Peyer's patch (tissue), 4 donors: ENCODE results near the gene TRIM50. TPM values are rescaled to one million over a fixed set of nuclear protein-coding genes. Genes with fewer than 3 reads are reported as not detected.

ENCODE experiments used
- DNase-seq, 3 donors: peaks; one replicate each; pipeline ENCODE4 v3.0.0-alpha.2; 2017 to 2019
- H3K27ac ChIP-seq, 4 donors: fragments of 200-600 bp; sonication (generic); one replicate each; pipeline ENCODE4 v1.5.1; 2016 to 2019
- H3K27me3 ChIP-seq, 2 donors: fragments of 200-600 bp; sonication (generic); one replicate each; pipeline ENCODE4 v1.5.1; 2019
- H3K36me3 ChIP-seq, 3 donors: fragments of 200-600 bp; sonication (generic); one replicate each; pipeline ENCODE4 v1.5.1; 2016 to 2019
- H3K4me1 ChIP-seq, 4 donors: fragments of 200-600 bp; sonication (generic); one replicate each; pipeline ENCODE4 v1.5.1; 2016 to 2019
- H3K4me3 ChIP-seq, 4 donors: fragments of 200-600 bp; sonication (generic); 1 replicate in 3 of 4; 2 replicates in 1 of 4; pipeline ENCODE4 v1.5.1; 2016 to 2019; ENCODE audit warnings: mild to moderate bottlenecking in 1 of 4
- H3K9me3 ChIP-seq, 4 donors: fragments of 200-600 bp; sonication (generic); one replicate each; pipeline ENCODE4 v1.5.1; 2016 to 2019; ENCODE audit warnings: mild to moderate bottlenecking in 1 of 4
- POLR2A ChIP-seq, 2 donors: fragments of 450-650 bp; IDR thresholded peaks; one replicate each; pipeline ENCODE4 v1.5.1; 2017; ENCODE audit warnings: antibody characterized with exemption in 2 of 2, mild to moderate bottlenecking in 2 of 2, moderate library complexity in 2 of 2
- total RNA-seq, 4 donors: library from RNA; depleted of rRNA; stranded (reverse); fragments of >200 nt; gene quantifications; one replicate each; pipeline ENCODE4 v1.1.0, GENCODE V29; 2016
- TF ChIP-seq, protein P1 (sequence below), 6 experiments: fragments of 450-650 bp in 4 of 6; fragments of 200-600 bp in 2 of 6; sonication (generic) in 1 of 6; IDR thresholded peaks; one replicate each; pipeline ENCODE4 v1.5.1; 2017 to 2019; ENCODE audit warnings: antibody characterized with exemption in 6 of 6, mild to moderate bottlenecking in 3 of 6, moderate library complexity in 1 of 6

TRIM50 gene
- total RNA-seq, 4 donors from 2014 or later: 1.1 to 5.4 (median 2.6) TPM; not detected in 1

DNA sequence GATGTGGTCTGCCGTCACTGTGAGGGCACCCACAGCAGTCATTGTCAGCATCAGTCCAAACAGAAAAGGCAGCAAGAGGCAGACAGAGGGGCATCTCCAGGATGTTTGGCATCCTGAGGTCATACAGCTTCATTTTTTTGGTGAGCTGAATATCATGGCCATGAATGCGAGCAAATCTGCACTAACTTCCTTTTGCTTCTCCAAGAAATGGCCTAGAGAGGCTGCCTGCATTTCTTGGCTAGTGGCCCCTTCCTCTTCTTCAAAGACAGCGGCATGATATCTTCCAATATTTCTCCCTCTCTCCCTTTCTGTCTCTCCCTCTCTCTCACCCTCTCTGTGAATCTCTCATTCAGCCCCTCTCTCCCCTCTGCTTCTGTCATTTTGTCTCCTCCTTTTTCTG lies 24.9 kb upstream of the TRIM50 start:
- Histone ChIP-seq H3K27me3 (no peaks in the 10 kb centered on the region), H3K9me3 (peaks cover 0 to 4% (median 0%) of the 10 kb centered on the region in 4 donors), H3K36me3 (no peaks in the 10 kb centered on the region), H3K4me1 (peaks cover 0 to 3% (median 0%) of the 10 kb centered on the region in 4 donors), H3K27ac (no peak overlapping the region), H3K4me3 (no peak overlapping the region)
- no peak for DNase-seq
- TF ChIP-seq, protein P1, sequence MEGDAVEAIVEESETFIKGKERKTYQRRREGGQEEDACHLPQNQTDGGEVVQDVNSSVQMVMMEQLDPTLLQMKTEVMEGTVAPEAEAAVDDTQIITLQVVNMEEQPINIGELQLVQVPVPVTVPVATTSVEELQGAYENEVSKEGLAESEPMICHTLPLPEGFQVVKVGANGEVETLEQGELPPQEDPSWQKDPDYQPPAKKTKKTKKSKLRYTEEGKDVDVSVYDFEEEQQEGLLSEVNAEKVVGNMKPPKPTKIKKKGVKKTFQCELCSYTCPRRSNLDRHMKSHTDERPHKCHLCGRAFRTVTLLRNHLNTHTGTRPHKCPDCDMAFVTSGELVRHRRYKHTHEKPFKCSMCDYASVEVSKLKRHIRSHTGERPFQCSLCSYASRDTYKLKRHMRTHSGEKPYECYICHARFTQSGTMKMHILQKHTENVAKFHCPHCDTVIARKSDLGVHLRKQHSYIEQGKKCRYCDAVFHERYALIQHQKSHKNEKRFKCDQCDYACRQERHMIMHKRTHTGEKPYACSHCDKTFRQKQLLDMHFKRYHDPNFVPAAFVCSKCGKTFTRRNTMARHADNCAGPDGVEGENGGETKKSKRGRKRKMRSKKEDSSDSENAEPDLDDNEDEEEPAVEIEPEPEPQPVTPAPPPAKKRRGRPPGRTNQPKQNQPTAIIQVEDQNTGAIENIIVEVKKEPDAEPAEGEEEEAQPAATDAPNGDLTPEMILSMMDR (IDR thresholded peaks at IDR 0.05): no peak
- TF ChIP-seq POLR2A (IDR thresholded peaks at IDR 0.05): no peak

DNA sequence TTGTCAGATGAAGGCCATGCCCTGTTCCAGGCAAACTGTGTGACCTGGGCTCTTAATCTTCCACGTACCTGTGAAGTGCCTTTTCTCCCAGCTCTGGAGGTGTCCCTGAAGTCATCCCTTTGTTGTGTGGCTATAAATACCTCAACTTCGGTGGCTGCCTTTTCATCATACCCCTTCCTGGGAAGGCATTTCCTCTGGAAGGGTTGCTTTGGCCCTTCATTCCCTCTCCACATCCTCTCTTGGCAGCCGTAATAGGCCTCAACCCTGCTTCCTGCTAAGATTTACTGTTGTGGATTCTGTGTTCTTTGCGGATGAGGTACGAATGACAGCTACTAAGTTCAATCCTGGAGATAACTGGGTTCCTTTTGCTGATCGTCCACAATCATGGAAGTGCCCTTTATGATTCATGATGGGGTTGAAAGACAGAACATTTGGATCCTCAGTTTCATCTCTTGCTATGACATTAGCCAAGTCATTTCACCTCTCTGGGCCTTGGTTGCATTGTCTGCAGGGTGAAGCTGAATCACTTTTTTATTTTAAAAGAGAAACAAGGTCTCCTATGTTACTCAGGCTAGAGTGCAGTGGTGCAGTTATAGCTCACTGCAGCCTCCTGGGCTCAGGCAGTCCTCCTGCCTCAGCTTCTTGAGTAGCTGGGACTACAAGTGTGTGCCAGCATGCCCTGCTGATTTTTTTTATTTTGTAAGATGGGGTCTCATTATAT lies 23.7 kb upstream of the TRIM50 start:
- no peaks in the 10 kb centered on the region for H3K36me3 ChIP-seq
- no peaks in the 10 kb centered on the region for H3K27me3 ChIP-seq
- H3K4me1 ChIP-seq: no peaks in the 10 kb centered on the region
- H3K27ac ChIP-seq: no peak overlapping the region
- TF ChIP-seq POLR2A (IDR thresholded peaks at IDR 0.05): no peak
- TF ChIP-seq, protein P1 (IDR thresholded peaks at IDR 0.05): no peak
- no peak overlapping the region for H3K4me3 ChIP-seq
- peaks cover 0 to 4% (median 0%) of the 10 kb centered on the region in 4 donors for H3K9me3 ChIP-seq
- no peak for DNase-seq

DNA sequence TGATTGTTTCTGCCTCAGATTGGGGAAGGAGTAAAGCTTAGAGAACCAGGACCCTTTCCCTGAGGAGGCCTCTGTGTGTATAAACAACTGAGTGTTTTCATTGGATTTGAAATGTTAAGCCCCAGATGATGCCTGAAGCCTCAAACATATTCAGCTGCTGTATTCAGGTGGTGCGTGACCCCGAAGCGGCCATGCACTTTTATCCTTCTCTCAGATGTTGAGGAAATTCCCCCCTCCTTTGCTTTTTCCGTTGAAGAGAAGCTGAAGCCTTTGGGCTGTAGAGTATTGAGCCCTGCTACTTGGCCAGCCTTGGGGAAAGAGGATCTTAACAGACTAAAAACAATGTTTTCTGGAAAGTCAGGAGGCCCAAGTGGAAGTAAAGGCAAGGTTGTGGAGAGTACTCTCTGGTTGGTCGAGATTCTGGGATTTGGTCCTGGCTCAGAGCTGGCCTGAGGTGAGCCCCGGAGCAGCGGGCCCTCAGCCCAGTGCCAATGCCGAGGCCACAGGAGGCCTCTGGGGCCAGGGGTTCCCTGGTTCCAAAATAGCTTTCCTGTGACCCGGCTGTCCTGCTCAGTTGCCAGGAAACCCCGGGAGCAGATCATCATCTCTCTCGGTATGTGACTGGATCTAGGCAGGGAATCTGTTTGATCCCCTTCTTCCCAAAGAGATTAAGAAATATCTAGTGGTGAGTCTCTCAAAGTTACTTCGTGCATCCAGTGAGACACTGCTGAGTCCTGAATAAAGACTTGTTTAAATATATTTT lies 22.6 kb upstream of the TRIM50 start:
- no peak for DNase-seq
- no peaks in the 10 kb centered on the region for H3K4me1 ChIP-seq
- no peaks in the 10 kb centered on the region for H3K36me3 ChIP-seq
- no peaks in the 10 kb centered on the region for H3K27me3 ChIP-seq
- no peak overlapping the region for H3K4me3 ChIP-seq
- no peak overlapping the region for H3K27ac ChIP-seq
- no peak for TF ChIP-seq POLR2A (IDR thresholded peaks at IDR 0.05)
- TF ChIP-seq, protein P1 (IDR thresholded peaks at IDR 0.05): no peak
- peaks cover 0 to 4% (median 0%) of the 10 kb centered on the region in 4 donors for H3K9me3 ChIP-seq

DNA sequence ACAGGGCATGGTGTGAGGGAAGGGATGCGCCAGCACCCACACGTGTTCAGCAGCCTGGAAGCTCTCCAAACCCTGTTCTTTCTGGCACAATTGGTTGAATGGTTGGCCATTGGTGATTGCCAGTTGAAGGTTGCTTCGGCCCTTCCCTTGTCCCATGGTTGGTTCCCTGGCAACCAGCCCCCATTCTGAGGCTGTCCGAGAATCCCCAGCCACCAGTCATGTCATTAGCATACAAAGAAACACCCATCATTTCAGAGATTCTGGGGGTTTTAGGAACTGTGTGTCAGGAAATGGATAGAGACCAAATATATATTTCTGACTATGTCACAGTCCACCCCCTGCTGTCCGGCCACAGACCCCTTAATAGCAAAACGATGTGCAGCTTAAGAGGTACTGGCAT lies 21.9 kb upstream of the TRIM50 start:
- peaks cover 0 to 4% (median 0%) of the 10 kb centered on the region in 4 donors for H3K9me3 ChIP-seq

DNA sequence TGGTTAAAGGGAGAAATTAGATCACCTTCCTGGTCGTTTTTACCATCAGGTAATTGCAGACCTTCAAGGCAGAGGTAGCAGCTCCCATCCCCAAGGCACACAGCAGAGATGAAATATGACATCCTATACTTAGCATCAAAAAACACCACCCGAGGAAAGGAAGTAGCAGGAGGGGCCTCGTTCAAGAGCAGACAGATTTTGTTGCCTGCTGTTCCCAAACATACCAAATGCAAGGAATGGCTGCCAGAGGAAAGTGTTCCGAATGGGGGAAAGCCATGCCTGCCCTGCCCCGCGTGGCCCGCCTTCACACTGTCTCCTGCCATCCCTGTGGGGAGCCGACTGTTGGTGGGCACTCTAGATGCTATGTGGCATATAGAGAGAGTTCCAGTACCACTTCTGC lies 18.1 kb upstream of the TRIM50 start:
- no peak overlapping the region for H3K27ac ChIP-seq
- H3K27me3 ChIP-seq: no peaks in the 10 kb centered on the region
- H3K9me3 ChIP-seq: no peaks in the 10 kb centered on the region
- no peak overlapping the region for H3K4me3 ChIP-seq
- DNase-seq: no peak
- H3K36me3 ChIP-seq: no peaks in the 10 kb centered on the region
- H3K4me1 ChIP-seq: no peaks in the 10 kb centered on the region
- TF ChIP-seq, protein P1 (IDR thresholded peaks at IDR 0.05): no peak
- no peak for TF ChIP-seq POLR2A (IDR thresholded peaks at IDR 0.05)

More for the DNA sequence above, 21.9 kb upstream of the TRIM50 start:
- H3K27me3 ChIP-seq: no peaks in the 10 kb centered on the region
- no peaks in the 10 kb centered on the region for H3K36me3 ChIP-seq
- no peak for DNase-seq
- no peak overlapping the region for H3K4me3 ChIP-seq
- H3K4me1 ChIP-seq: no peaks in the 10 kb centered on the region
- H3K27ac ChIP-seq: no peak overlapping the region
- TF ChIP-seq, protein P1 (IDR thresholded peaks at IDR 0.05): no peak
- no peak for TF ChIP-seq POLR2A (IDR thresholded peaks at IDR 0.05)
